ENCODE measurements around the gene SNX15.
"Not testable (repeated sequence)": the region's sequence is repeated elsewhere in the genome, so short reads cannot be mapped to it uniquely, and the experiment has no call there.

Gene SNX15

DNA sequence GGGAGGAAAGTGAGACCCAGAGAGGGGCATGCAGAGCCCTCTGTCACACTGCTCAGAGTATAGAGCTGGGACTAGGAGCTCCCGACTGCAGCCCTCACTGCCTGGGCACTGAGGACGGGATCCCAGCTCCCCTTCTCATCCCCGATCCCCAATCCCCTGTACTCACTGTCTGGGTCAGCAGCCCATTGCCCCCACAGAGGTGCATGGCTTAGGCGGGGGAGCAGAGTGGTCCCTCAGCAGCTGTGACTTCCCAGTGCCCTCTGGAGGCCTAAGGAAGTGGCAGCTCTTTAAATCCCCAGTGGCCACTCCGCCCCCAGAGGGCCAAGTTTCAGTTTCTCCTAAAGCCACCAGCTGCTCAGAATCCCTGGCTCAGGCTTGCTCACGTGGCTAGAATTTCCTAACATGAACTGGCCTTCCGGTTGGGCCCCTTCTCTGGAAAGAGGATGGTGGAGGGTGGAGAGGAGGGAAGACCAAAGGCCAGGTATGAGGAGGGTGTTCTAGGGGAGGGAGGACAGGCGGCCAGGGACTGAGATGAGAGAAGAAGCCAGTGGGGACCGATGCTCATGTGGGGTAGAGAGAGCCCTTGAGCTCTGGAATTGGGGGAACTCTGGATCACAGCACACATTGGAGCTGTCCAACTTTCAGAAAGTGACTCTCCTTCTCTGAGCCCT is 30.4 kb upstream of the SNX15 start, which contains the start of gene BATF2:
BATF2 (minus strand) TSS at position 262 of the 671 bp plus-strand sequence; CDS start at position 205, 57 bp downstream.
- Histone ChIP-seq H3K4me3 (peak within 1 kb of the TSS in 7 of 10 experiments; percentile 6 to 59 (median 51); a peak in 12 of 20 replicates), H3K27me3 (no peaks in the 10 kb centered on the region), H3K27ac (peak within 1 kb of the TSS; percentile 29 to 71 (median 54); a peak in 20 of 22 replicates), H3K4me1 (peaks cover 34 to 46% (median 38%) of the 10 kb centered on the region in 10 experiments), H4K20me1 (no peaks in the 10 kb centered on the region), H3K9ac (peak within 1 kb of the TSS; percentile 13 to 74 (median 48); a peak in 20 of 22 replicates), H3K4me2 (peak within 1 kb of the TSS; percentile 76 to 94 (median 87)), H3K9me3 (replicated peaks in 1 of 11) (no peaks in the 10 kb centered on the region), H3K36me3 (peaks cover 0 to 9% (median 0%) of the 10 kb centered on the region in 11 experiments; a peak in 1 of 22 replicates)
- TF ChIP-seq Cebpa-rat (IDR thresholded peaks at IDR 0.05), result no peak

DNA sequence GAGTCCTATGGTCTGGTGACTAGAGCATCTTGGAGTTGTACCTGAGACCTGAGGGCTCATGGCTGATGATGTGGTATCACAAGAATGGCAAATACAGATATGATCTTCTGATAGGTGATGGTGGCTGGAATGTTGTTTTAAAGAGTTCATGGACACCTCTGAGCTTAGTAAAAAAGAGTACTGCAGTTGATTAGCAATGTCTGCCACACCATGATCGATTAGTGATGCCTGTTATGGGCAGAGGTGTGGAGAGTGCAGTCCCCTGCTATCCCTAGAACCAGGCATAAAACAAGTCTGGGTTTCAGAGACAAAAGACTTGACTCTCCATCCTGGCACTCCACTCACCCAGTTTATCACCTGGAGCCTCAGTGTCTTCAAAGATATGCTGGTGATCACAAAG is 29.1 kb upstream of the SNX15 start:
- peak overlapping the region in 1 of 11 experiments; percentile 31; a peak in 1 of 22 replicates for H3K9ac ChIP-seq
- no peak for TF ChIP-seq Cebpa-rat (IDR thresholded peaks at IDR 0.05)
- no peaks in the 10 kb centered on the region for H3K9me3 ChIP-seq (replicated peaks in 1 of 11)
- H3K27ac ChIP-seq, result peak overlapping the region in 2 of 11 experiments; percentile 22 to 69; a peak in 1 of 22 replicates
- H4K20me1 ChIP-seq, result no peaks in the 10 kb centered on the region
- H3K36me3 ChIP-seq, result no peaks in the 10 kb centered on the region
- H3K4me1 ChIP-seq, result peaks cover 31 to 42% (median 38%) of the 10 kb centered on the region in 10 experiments
- no peaks in the 10 kb centered on the region for H3K27me3 ChIP-seq
- H3K4me3 ChIP-seq, result no peak overlapping the region
- peak overlapping the region in 10 of 11 experiments; percentile 39 to 93 (median 54); a peak in 18 of 22 replicates for H3K4me2 ChIP-seq

DNA sequence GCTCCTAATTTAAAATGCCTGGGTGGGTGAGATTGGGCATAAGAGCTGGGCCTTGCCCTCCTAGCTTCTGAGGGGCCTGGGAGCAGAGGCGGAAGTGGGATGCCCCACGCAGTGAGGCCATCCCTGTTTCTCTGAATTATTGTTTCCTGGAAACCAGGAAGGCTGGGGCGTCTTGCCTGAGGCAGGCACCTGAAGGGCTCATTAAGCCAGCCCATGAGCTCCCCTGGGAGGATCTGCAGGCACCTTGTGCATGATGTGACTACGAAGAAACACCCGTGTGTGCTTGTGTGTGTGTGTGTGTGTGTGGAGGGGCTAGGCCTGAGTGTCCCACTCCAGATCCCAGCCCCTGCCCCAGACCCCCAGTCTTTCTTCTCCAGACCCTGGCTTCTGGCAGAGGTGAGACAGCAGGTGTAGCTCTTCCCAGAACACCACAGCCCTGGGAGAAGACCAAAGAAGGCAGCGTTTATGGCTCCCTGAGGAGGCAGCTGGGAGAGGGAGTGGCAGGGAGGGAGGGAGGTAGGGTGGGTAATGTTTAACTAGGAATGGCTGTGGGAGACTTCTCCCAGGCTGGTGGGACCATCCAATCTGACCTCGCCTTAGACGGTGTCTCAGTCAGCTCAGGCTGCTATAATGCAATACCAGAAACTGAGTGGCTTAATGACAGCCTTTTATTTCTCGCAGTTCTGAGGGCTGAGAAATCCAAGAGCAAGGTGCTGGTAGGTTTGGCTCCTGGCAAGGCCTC is 28.4 kb upstream of the SNX15 start:
- Histone ChIP-seq H3K27ac (peak overlapping the region in 3 of 11 experiments; percentile 20 to 69 (median 22); a peak in 1 of 22 replicates), H3K4me1 (peaks cover 31 to 42% (median 38%) of the 10 kb centered on the region in 10 experiments), H3K4me2 (peak overlapping the region in 10 of 11 experiments; percentile 39 to 93 (median 54); a peak in 20 of 22 replicates)

DNA sequence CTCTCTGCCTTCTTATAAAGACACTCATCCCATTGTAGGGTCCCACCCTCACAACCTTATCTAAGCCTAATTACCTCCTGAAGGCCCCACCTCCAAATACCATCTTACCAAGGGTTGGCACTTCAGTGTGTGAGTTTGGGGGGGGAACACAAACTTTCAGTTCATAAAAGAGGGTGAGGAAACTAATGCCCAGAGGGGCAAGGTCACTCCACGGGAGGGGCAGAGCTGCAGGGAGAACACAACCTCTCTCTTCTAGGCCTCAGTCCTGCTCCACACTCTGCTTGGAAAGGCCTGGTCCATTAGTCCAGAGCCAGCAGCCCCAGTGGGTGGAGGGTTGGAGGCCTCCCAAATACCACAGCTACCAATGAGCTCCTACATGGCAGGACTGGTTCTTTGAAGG is 27.8 kb upstream of the SNX15 start:
- Histone ChIP-seq H3K4me2 (0 out of 22 replicates have a peak overlapping the region, but pooled peaks of 1 of the 11 experiments have one; percentile 44), H4K20me1 (no peaks in the 10 kb centered on the region), H3K36me3 (no peaks in the 10 kb centered on the region), H3K4me3 (no peak overlapping the region), H3K4me1 (peaks cover 35 to 46% (median 42%) of the 10 kb centered on the region in 10 experiments), H3K9ac (no peak overlapping the region), H3K27me3 (no peaks in the 10 kb centered on the region), H3K9me3 (replicated peaks in 1 of 11) (no peaks in the 10 kb centered on the region), H3K27ac (no peak overlapping the region)
- no peak for TF ChIP-seq Cebpa-rat (IDR thresholded peaks at IDR 0.05)

More for the DNA sequence above, 28.4 kb upstream of the SNX15 start:
- Histone ChIP-seq H3K9me3 (replicated peaks in 1 of 11) (no peaks in the 10 kb centered on the region), H3K4me3 (no peak overlapping the region), H3K36me3 (no peaks in the 10 kb centered on the region), H3K27me3 (no peaks in the 10 kb centered on the region), H4K20me1 (no peaks in the 10 kb centered on the region), H3K9ac (peak overlapping the region in 1 of 11 experiments; percentile 31; a peak in 1 of 22 replicates)
- no peak for TF ChIP-seq Cebpa-rat (IDR thresholded peaks at IDR 0.05)

DNA sequence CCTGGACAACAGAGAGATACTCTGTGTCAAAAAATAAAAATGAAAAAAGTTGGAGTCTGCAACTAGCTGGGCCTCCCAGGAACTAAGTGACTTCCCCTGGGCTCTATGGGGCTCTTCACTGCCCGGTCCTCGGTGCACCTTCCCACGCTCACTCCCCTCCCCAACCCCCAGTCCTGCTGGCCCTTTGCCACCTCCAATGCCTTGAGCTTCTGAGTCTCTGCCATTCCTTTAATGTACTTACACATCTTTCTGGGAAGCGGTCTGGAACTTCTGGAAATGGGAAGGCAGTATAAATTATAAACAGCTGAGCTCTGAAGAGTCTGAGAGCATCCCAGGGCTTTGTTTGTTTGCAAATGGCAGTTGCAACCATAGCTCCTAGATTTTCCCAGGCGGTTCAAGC is 24.5 kb upstream of the SNX15 start:
- Histone ChIP-seq H3K4me2 (no peak overlapping the region), H4K20me1 (no peaks in the 10 kb centered on the region), H3K4me3 (no peak overlapping the region), H3K9me3 (replicated peaks in 1 of 11) (no peaks in the 10 kb centered on the region), H3K36me3 (no peaks in the 10 kb centered on the region), H3K27ac (no peak overlapping the region), H3K27me3 (no peaks in the 10 kb centered on the region), H3K4me1 (peaks cover 16 to 34% (median 21%) of the 10 kb centered on the region in 10 experiments; a peak in 19 of 20 replicates), H3K9ac (no peak overlapping the region)
- no peak for TF ChIP-seq Cebpa-rat (IDR thresholded peaks at IDR 0.05)

DNA sequence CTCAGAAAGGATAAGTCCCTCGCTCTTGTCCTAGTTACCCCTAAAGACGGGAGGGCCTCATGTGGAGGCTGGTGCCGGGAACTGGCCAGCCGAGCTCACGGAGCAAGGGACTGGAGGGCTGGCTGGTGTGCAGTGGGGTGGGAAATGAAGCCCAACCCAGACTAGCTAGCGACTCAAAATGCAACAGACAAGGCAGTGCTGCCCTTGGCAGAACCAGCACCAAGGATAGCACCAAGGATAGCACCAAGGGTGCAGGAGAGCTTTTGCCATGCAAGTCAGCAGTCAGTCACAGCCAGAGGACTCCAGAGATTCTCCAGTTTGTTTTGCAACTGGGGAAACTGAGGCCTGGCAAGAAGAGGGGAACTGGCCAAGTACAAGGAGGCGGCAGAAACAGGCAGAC is 24.0 kb upstream of the SNX15 start:
- Histone ChIP-seq H3K4me1 (peaks cover 12 to 31% (median 16%) of the 10 kb centered on the region in 10 experiments; a peak in 19 of 20 replicates), H3K4me2 (no peak overlapping the region), H3K4me3 (no peak overlapping the region), H3K9me3 (replicated peaks in 1 of 11) (no peaks in the 10 kb centered on the region), H3K27me3 (no peaks in the 10 kb centered on the region), H3K9ac (no peak overlapping the region), H3K36me3 (no peaks in the 10 kb centered on the region), H3K27ac (no peak overlapping the region), H4K20me1 (no peaks in the 10 kb centered on the region)
- no peak for TF ChIP-seq Cebpa-rat (IDR thresholded peaks at IDR 0.05)

DNA sequence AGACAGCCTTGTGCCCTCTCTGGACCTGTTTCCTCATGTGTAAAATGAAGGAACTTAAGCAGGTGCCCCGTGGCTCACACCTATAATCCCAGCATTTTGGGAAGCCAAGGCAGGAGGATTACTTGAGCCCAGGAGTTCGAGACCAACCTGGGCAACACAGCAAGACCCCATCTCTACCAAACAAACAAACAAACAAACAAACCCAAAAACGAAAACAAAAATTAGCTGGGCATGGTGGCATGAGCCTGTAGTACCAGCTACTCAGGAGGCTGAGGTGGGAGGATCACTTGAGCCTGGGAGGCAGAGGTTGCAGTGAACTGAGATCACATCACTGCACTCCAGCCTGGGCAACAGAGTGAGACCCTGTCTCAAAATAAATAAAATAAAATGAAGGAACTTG is 23.3 kb upstream of the SNX15 start:
- not testable (repeated sequence) for H3K4me3 ChIP-seq; H3K9me3 ChIP-seq (replicated peaks in 1 of 11); H3K27ac ChIP-seq

DNA sequence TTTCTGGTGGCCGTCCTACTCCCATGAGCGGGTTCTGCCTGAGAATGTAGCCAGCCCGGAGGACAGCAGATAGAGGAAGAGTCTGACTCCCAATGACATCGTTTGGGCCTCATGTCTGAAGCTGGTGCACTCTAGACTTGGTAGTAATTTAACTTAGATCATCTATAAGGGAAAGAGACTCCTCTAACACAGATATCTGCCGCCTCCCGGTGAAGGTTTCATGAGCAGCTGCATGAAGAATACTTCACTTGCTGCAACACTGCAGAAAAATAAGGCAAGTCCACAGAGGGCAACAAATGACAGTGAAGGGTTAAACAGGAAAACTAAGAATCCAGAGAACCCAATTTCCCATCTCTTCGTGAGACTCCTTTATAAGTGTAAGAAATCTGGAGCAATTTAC is 19.2 kb upstream of the SNX15 start:
- H3K9ac ChIP-seq, result 0 out of 22 replicates have a peak overlapping the region, but pooled peaks of 1 of the 11 experiments have one; percentile 1
- H3K27ac ChIP-seq, result no peak overlapping the region
- H3K27me3 ChIP-seq, result no peaks in the 10 kb centered on the region
- no peaks in the 10 kb centered on the region for H3K9me3 ChIP-seq (replicated peaks in 1 of 11)
- H3K4me2 ChIP-seq, result no peak overlapping the region
- no peak overlapping the region for H3K4me3 ChIP-seq
- H3K4me1 ChIP-seq, result peaks cover 10 to 30% (median 22%) of the 10 kb centered on the region in 10 experiments
- H4K20me1 ChIP-seq, result no peaks in the 10 kb centered on the region
- H3K36me3 ChIP-seq, result no peaks in the 10 kb centered on the region
- no peak for TF ChIP-seq Cebpa-rat (IDR thresholded peaks at IDR 0.05)

More for the DNA sequence above, 23.3 kb upstream of the SNX15 start:
- not testable (repeated sequence) for H3K9ac ChIP-seq, H3K27me3 ChIP-seq, H3K36me3 ChIP-seq, H4K20me1 ChIP-seq
- H3K4me1 ChIP-seq, result peaks cover 5 to 24% (median 9%) of the 10 kb centered on the region in 10 experiments; a peak in 16 of 20 replicates
- H3K4me2 ChIP-seq, result peak overlapping the region in 3 of 11 experiments; percentile 24 to 38 (median 25); a peak in 4 of 22 replicates

DNA sequence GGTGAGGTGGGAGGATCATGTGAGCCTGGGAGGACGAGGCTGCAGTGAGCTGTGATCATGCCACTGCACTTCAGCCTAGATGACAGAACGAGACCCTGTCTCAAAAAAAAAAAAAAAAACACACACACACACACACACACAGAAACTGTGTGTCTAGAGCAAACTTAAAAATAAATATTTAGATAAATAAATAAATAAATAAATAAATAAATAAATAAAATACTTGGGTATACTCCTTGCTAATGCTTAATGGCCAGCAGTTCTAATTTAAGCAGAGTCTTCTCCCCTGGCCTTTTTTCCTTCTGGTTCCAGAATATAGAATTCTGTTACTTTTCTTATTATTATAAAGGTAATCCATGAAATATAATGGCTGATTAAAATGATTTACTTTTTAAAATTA is 18.4 kb upstream of the SNX15 start:
- Histone ChIP-seq H3K36me3 (no peaks in the 10 kb centered on the region), H3K4me3 (no peak overlapping the region), H3K9ac (no peak overlapping the region), H3K9me3 (replicated peaks in 1 of 11) (no peaks in the 10 kb centered on the region), H3K27me3 (no peaks in the 10 kb centered on the region), H4K20me1 (no peaks in the 10 kb centered on the region), H3K27ac (no peak overlapping the region), H3K4me1 (peaks cover 13 to 33% (median 26%) of the 10 kb centered on the region in 10 experiments), H3K4me2 (no peak overlapping the region)
- TF ChIP-seq Cebpa-rat (IDR thresholded peaks at IDR 0.05), result no peak

Measured in BLaER1 treated with 17β-estradiol and CSF1 and Interleukin-3, amounts not matched to agents 10 nM and 100 nM (cell line).